Activated T-cell treated with anti-CD3 and anti-CD28 coated beads, Interleukin-2, amount 50 U/mL, for 1 hour (primary cell): ENCODE results near the gene MSRB2.
"Not testable (repeated sequence)": the region's sequence is repeated elsewhere in the genome, so short reads cannot be mapped to it uniquely, and the experiment has no call there.

ENCODE experiments used
- DNase-seq: peaks from one replicate; pipeline ENCODE4 v3.0.0-alpha.2; 2020

MSRB2 gene

DNA sequence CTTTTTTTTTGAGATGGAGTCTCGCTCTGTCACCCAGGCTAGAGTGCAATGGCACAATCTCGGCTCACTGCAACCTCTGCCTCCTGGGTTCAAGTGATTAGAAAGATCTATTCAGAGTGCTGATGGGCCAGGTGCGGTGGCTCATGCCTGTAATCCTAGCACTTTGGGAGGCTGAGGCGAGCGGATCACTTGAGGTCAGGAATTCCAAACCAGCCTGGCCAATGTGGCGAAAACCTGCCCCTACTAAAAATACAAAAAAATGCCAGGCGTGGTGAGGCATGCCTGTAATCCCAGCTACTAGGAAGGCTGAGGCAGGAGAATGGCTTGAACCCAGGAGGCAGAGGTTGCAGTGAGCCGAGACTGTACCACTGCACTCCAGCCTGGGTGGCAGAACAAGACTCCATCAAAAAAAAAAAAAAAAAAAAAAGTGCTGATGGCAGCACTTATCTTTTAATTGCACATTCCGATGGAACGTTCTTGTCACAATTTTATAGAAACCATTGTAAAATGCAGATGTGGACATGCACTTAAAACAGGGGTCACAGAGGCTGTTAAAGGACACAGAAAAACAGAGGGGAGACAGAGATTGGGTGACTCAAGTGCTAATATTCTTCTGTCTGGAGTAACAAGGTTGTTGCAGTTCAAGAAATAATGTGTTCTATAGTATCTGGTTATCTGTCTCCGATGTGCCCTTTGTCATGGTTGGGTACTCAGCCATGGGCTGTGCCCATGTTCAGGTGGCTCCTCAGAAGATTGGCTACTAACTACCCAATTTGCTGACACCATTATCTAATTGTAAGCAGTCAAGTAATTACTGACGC is 25.1 kb upstream of the MSRB2 start:
- not testable (repeated sequence) for DNase-seq

DNA sequence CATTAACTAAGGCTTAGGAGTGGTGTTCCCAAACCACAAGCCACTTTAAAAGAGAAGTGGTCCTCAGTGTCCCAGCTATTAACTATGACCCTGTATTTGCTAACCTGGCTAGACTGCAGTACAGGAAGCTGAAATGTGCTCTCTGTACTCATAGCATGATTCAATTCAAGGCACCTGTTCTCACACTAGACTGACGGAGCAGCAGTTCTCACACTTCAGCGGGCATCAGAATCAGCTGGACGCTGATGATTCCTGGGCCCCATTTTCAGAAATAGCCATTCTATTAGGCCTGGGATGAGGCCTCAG is 24.5 kb upstream of the MSRB2 start:
- no peak for DNase-seq

DNA sequence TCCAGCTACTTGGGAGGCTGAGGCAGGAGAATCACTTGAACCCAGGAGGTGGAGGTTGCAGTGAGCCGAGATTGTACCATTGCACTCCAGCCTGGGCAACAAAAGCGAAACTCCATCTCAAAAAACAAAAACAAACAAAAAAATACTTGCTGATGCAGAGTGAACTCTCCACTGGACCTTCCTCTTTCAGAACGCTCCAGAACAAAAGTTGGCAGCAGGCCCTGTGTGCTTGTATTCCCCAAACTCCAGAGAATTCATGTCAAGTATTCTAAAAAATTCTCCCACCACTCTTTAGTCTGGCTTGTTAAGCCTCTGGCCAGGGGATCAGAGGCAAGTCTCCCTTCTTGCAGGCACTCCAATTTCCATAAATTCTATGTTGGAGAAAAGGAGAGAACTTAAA is 22.8 kb upstream of the MSRB2 start:
- not testable (repeated sequence) for DNase-seq

DNA sequence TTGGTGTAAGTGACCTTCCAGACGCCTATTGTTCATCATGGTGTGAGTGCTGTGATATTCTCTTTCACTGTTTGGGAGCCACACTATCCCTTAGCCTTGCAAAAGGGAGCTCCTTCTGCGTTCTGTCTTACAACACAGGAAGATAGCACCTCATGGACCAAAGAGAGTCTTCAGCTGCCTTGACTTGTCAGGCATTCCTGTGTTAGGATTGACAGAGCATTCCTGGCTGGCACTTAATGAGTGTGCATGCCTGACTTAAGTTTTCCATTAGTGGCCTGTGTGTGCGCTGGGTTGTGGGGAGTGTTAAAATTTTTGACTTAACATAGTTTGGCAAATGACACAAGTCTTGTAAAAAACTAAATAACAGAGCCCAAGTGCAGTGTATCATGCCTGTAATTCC is 21.9 kb upstream of the MSRB2 start:
- no peak for DNase-seq

DNA sequence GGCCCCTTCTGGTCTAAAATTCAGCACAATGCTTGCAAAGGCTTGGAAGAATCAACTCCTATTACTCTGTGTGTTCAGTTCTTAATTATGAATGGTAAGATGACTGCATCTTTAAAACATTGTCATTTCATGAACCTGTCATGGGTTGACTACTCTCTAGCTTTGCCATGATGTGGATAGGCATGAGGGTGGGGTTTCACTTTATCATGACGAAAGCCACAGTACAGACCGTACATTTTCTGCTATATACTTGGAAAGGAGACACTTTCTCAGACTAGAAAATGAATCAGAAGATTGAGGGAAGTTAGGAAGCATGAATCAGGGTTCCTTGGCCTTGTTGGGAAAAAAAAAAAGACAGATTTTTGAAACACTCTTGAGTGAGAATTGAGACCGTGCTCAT is 19.7 kb upstream of the MSRB2 start:
- no peak for DNase-seq

DNA sequence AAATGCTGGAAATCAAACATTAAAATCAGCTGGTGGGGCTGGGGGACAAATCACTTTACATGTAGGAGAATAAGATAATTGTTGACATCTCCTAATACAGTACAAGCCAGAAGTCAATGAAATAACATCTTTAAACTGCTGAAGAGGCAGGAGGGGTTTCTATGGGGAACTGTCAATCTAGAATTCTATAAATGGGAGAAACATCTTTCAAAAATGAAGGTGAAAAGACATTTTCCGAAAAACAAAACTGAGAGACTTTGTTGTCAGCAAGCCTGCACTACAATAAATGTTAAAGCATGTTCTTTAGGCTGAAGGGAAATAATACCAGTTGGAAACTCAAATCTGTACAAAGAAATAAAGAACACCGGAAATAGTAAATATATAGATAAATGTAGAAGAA is 17.3 kb upstream of the MSRB2 start:
- DNase-seq: no peak

DNA sequence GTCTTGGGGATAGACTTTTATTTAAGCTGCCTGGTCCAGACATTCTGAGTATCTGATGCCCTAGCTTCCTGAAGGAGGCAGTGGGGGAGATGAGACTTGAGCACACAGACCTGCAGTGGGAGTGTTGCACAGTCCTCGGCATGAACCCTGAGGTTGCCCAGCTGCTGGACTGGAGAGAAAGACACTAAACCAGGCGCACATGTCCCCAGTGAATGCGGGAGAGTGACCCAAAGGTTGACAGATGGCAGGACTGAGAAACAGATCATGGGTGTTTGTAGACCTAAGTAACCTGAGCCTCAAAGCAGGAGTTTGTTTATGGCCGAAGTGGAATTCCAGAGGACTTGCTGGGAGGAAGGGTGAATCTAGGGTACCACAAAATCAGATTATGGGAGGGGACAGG is 15.7 kb upstream of the MSRB2 start:
- DNase-seq: no peak

DNA sequence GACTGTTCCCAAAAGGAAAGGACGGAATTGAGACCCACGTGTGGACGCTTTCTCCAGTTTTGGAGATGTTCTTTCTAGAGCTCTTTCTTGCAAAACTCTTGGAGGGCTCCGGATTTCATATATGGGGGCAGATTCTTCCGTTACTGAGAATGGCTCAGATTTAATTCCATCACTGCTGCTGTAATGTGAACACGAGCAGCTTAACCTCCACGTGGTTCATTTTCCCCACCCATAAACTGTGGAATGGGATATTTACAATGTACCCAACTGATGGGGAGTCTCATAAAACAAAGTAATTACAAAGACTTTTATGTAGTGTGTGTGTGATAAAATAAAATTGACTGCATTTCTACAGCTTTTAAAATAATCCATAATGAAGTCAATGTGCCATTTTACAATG is 15.1 kb upstream of the MSRB2 start:
- DNase-seq: no peak

DNA sequence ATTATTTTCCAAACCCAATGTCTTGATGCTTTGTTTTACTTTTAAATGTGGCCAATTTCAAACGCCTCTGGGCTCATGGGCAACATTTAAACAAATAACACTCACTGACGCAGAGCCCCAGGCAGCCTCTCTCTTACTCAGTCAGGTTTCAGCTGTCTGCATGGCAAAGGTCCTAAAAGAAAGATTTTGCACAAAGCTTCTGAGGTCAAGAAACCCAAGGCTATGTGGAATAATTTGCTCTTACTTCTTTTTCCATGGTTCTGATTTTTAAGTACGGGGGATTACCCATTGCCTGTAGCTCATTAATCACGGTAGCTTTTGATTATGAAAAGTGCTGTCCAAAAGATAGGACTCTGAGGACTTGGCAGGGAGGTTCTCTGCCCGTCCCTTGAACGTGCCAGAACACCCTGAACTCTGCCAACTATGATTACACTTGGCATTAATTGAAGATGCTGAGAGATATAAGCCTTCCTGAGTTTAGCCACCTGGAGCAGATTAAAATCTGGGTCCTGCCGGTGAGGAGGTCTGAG is 14.1 kb upstream of the MSRB2 start:
- no peak for DNase-seq

DNA sequence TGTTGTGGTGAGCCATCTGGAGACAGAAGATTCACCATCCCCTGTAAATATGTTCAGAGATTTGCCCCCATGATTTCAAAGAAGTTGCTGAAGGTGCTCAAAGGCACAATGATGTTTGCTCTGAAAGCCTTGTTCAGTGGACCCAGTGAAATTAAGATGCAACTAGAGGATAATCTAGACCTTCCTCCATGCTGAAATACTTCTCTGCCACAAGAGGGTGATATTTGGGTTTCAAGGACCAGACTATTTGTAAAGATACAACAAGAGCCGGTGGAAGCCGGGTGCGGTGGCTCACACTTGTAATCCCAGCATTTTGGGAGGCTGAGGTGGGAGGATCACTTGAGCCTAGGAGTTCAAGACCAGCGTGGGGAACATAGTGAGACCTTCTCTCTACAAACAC is 13.5 kb upstream of the MSRB2 start:
- no peak for DNase-seq

DNA sequence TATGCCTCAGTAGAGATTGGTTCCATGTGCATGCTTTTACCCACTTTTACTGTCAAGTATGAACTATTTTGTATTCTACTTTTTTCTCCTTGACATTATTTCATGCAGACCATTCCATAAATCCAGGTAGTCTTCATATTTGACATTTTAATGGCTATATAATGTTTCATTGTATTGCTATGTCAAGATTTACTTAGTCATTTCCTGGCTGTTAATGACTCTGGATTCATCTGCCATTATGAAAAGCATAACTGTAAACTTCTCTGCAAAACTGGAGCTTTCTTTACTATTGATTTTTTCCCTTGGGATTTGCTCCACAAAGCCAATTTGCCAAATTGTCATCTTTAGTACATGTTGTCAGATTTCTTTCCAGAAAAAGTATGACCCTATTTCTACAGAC is 6.8 kb upstream of the MSRB2 start:
- no peak for DNase-seq

DNA sequence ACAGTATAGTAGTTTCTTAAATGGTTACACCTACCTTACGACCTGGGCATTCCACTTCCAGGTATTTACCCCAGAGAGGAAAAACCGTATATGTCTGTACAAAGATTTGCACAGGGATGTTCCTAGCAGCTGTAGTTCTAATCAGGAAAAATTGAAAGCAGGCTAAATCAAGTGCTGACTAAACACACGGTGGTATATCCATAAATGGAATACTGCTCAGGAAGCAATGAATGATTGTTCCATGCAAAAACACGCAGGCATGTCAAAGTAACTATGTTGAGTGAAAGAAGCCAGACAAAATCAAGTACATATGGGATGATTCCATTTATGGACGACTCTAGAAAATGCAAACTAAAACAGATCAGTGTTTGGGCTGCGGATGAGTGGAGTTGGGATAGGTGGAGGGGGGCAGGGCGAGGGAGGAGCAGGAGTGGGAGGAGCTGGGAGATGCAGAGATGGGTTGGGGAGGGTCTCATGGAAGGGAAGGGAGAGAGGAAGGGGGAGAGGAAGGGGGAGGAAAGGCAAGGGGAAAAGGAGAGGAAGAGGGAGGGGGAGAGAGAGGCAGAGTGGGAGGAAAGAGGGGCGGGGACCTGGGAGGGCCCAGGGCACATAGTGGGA is 484 bp upstream of the MSRB2 start:
- no peak for DNase-seq

DNA sequence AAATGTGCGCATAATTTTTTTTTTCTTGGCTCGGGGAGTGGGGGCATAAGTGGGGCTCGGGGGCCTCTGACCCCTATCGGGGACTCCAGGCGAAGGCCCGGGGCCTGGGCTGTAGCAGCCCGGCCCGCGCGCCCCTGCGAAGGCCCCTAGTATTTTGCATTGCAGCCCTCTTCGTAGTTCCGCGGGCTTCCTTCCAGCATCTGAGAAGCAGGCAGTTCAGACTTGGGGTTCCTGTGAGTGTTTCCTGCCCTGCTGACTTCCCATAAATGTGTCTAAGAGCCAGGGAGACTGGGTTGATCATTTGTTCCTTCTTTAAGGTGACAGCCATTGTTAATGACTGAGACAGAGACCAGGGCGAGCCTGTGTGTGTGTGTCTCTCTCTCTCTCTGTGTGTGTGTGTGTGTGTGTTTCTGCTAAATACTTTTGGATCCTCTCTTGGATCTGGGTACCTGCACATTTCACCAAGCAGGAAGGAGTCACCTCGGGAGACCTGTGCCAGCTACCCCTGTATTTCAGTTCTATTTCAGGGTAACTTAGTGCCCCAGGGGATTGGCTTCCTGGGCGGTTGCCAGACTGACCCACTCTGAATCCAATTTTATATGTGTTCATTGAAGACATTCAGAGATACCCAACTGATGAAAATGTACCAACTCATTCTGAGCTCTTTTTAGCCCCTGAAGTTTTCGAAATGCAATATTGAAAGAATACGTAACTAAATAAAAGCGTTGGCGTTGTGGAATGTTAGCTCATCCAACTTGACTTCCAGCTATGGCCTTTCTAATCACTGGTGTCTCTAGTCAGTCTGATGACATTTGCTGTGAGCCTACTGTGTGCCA is 805 bp downstream of the MSRB2 start:
- peak; percentile 46 for DNase-seq

DNA sequence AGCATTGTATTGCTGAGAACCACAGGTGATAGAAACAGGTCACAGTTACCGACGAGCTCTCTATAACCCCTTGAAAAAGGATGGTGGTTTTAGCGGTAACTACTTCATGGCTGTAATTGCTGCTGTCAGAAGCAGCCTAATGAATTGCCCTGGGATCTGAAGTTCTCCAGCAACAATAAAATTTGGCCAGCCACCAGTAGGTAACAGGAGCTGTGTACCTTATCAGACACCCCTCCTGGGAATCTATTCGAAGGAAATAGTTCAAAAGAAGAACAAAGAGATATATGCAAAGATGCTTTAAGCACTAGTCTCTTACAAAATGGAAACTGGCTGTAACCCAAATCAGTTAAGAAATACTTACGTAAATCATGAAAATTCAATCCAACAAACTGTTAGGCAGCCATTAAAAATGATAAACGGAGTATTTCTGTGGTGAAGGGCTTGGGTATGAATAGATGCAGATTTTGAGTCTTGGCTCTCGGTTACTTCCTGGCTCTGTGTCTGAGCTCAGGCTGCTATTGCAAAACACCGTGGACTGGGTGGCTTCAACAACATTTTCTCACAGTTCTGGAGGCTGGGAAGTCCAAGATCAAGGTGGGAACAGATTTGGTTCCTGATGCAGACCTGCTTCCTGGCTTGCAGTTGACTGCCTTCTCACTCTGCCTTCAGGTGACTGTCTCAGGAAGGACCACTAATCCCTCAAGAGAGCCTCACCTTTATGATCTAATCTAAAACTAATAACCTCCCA is 1.6 kb downstream of the MSRB2 start:
- peak; percentile 20 for DNase-seq

DNA sequence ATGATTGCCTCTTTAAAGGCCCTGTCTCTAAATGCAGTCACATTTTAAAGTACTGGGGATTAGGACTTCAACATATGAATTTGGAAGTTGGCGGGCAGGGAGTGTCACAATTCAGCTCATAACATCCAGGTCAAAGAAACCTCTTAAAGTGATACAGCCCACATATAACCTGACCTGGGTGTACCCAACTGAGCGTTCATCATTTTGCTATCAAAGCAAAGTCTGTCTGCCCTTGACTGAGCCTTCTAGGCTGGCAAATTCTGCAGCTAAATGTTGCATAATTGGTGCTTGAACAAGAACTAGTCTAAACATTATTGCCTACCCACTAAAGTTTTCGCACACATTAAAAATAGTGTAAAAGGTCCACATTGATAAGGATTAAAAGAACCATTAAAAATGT is 3.7 kb downstream of the MSRB2 start:
- no peak for DNase-seq

DNA sequence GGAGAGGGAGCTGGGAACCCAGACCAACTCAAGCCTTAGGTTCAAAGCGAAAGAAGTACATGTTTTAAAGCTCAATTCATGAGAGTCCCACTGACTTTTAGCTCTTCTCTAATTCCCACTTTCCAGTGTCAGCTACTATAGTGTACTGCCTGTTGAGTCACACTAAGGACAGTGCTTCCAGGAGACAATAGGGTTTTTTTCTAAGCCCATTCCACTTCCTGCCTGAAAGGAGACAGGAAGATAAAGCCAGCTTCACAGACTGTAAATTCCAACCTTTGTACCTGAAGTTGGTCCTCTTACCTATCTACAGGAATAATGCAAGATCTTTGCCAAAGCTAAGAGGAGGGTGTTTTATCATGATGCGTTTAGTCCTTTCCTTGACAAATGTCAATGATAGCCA is 4.4 kb downstream of the MSRB2 start:
- DNase-seq: no peak

DNA sequence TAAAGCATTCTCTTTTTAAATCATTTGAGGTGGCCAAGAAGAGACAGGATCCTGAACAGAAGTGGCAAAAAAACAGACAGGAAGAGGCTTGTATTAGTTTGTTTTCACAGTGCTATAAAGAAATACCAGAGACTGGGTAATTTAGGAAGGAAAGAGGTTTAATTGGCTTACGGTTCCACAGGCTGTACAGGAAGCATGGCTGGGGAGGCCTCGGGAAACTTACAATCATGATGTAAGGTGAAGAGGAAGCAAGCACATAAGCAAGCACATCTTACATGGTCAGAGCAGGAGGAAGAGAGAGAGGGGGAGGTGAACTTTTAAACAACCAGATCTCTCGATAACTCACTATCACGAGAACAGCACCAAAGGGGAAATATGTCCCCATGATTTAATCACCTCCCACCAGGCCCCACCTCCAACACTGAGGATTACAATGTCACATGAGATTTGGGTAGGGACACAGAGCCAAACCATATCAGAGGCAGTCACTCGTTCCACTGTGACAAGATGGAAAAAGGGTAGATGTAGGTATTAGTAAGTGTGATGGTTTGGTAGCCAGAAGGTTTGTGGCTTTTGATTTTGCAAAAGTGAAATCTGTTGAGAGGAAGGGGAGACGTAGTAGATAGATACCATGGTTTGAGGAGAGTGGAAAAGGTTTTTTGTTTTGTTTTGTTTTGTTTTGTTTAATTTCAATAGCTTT is 5.1 kb downstream of the MSRB2 start:
- DNase-seq: no peak

DNA sequence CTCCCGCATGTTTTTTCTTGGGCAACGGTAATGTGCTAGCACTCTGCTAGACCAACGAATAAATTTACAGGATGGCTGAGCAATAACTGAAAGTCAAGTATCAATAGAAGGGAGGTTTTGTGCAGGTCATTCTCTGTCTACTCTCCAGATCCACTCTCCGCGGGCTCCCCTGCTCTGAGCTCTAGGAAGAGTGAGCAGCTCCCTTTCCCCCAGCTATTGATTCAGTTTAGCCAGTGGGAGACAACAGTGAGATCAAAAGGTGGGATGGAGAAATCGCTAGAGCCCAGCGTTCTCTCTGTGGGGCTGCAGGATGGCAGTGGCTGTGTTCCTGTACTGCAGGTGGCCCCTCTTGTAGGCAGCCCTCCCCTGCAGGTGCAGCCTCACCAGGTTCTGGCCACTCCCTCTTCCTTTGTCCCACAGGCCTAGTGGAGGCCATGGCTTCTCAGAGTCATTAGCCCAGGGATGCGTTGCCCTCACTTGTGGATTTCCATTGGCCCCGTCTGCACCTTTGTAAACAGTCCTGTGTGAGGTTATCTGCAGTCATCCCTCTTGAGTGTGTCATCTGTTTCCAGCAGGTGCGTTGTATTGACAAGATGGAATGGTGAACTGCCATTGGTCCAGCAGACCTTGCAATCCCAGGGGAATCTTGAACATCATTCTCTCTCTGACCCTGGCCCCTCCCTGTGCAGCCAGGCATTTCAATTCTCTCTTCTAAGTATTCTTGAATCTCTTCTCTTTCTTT is 11.1 kb downstream of the MSRB2 start:
- no peak for DNase-seq

DNA sequence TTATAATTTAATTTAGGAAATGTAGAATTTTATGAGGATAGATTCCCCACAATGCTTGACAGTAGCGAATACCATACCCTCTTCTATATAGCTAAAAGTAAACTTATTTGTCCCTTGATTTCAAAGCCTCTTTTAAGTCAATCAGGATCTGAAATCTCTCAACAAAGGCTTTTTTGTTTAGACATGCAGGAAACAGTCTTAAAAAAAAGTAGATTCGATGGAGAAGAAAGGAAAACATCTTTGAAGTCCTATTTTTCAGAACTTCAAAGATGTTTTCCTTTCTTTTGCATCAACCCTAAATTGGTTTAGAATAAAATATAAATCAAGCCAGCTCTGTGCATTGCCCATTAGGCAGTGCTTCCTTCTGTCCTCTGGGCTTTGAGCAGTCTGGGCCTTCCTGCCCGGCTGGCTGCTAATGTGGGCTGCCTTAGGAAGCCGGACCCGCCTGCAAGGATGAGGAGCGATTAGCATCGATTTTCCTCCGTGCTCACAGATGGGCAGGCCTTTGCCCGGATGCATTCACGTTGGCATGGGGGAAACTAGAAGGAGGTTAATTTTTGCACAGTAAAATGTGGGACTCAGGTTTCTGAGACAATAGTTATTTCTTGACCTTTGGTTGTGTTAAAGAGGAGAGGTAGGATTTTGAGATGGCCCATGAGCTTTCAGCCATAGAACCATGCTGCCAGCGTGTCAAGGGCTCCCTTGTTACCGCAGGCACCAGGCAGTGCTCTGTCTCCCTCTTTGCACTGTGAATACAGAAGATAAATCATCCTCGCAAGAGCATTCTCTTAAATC is 15.5 kb downstream of the MSRB2 start:
- no peak for DNase-seq

DNA sequence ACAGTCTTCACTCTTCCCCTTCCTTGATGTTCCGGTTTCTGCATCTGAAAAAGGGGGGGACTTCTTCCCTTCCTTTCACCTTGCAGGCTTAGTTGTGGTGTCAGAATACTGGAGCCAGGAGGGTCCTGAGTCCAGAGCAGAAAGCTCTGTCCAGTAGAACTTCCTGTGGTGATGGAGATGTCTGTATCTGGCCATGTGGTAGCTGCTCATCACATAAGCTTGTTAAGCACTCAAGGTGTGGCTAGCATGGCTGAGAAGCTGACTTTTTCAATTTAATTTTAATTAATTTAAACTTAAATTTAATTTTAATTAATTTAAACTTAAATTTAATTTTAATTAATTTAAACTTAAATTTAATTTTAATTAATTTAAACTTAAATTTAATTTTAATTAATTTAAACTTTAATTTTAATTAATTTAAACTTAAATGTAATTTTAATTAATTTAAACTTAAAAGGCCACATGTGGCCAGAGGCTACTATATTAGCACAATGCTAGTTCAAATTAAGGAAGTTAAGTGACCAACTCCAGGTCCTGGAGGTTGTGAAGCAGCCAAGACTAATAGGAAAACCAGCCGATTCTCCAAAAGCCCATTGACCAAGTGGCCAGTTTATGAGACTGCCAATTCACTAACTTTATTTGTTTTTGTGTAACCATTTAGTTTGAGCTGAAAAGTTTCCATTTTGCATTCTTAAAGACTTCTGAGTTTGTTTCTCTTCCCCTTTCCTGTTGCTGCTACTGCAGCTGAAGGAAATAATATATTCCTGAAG is 16.3 kb downstream of the MSRB2 start:
- no peak for DNase-seq
